Ecto neural progenitor cell (in vitro differentiated cells): Measurements from ENCODE around the gene EFNA3.

ENCODE experiments used
- DNase-seq: peaks from one replicate; pipeline ENCODE4 v3.0.0-alpha.2; 2018; ENCODE audit warnings: low spot score

Gene EFNA3

DNA sequence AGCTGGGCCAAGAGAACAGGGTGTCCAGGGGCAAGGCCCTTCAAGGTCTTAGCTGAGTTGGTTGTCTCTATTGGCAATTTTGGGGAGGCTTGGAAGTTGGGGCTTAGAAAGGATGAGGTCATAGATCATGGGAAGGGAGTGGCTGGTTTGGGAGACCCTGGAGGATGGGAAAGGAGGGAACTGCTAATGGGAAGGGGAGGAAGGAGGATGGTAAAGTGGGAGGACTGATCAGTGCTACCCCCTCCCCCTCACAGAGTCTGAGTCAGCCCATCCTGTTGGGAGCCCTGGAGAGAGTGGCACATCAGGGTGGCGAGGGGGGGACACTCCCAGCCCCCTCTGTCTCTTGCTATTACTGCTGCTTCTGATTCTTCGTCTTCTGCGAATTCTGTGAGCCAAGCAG lies 10.0 kb upstream of the EFNA3 start:
- no peak for DNase-seq

- DNase-seq: no peak
Observed at GRCh38 chr1:155069551-155070157, 9.0 kb upstream of the EFNA3 start.

- no peak for DNase-seq
Observed at GRCh38 chr1:155070158-155070621, 8.4 kb upstream of the EFNA3 start.

- DNase-seq: peak; percentile 93
Observed at GRCh38 chr1:155070721-155071569, 7.7 kb upstream of the EFNA3 start.

DNA sequence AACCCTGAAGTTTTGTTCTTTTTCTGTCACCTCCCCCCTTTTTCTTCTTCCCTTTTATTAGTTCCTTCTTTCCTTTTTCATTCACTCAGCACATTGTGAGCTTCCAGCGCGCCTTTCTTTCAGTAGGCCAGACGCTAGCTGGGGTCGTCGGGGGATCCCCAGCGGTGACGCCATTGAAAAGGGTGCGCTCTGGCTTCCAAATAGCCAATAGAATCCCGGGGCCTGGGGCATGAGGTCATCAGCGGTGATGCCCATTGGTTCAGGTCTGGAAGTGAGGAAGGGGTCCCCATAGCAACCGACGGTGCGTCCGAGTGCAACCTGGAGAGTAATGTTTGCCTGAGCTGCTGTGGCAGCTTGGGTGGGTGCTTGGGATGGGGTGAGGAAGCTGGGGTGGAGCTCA lies 6.9 kb upstream of the EFNA3 start:
- peak; percentile 82 for DNase-seq

DNA sequence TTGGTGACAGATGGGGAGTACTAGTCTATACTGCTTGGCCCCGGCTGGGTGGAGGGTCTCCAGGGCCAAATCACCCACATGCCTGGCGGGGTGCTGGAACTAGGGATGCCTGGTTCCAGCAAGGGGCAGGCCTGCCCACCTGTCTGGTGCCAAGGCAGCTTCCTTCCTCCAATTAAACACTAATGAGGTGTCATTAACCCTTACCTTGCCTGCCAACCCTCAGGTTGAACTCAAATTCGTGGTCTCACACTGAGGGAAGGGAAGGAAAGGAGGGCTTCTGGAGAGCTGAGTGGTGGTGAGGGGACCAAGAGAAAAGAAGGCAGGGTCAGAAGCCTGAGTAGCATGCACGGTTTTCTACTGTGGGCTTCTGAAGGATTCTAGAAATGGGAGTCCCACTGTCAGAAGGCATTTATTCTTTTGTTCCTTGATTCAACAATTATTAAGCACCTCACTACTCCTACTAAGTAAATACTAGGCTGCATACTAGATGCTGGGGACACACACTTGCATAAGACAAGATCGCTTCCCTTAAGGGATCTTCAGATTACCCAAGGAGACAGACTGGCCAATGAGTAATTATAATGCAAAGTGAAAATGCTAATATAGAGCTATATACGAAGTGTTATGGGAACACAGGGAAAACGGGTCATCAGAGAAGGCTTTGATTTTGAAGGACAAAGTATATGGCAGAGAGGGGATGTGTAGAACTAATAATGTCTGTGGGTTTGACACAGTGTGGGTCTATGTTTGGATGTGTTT lies 5.9 kb upstream of the EFNA3 start:
- no peak for DNase-seq

DNA sequence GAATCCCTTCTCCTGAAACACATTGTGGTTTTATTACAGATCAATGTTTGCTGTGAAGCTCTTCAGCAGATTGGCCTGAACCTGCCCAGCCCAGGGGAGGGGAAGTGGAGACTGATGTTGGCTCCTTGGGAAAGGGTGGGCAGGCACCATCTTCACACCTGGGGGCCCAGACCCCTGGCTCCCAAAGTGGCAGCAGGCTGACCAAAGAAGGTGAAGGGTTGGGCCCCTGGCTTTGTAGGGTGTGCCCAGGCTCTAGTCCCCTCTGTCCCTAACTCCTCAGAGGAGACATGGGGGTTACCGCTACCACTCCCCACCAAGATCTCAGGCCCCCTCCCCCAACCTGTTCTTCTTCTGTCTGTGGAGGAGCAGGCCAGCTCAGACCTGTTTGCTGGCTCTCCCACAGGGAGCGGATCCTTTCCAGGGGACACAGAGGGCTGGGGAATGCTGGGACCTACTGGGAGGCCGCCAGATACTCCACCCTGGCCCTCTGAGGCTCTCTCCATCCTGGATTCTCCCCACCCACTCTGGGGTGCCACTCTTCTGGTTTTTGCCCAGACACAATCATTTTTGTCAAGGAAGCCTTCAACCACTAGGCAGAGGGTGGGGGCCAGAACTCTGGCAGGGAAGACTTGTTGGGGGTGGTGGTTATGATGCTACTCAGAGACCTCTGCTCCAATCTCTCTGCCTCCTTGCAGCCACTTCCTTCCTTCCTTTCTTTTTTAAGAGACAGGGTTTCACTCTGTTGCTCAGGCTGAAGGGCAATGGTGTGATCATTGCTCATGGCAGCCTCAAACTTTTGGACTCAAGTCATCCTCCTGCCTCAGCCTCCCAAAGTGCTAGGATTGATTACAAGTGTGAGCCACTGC lies 5.0 kb upstream of the EFNA3 start:
- DNase-seq: no peak

- no peak for DNase-seq
Observed at GRCh38 chr1:155075535-155075934, 3.1 kb upstream of the EFNA3 start.

GRCh38 chr1:155076371-155076770 lies 2.3 kb upstream of the EFNA3 start:
- no peak for DNase-seq

GRCh38 chr1:155077346-155077745 lies 1.3 kb upstream of the EFNA3 start:
- no peak for DNase-seq

- no peak for DNase-seq
Observed at GRCh38 chr1:155077758-155078445, 735 bp upstream of the EFNA3 start.

DNA sequence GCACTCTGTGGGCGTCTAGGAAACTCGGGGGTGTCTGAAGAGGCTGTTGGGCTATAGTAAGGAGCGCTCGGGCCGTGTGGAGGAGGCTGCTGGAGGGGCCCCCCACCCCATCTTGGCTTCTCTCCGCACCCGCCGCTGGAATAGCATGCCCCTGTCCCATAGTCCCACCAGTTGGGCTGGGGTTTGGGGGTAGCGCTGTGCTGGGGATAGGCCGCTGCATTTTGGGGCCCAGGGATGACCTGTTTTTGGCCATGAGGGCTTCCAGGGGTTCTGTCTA lies 511 bp downstream of the EFNA3 start:
- DNase-seq: no peak

DNA sequence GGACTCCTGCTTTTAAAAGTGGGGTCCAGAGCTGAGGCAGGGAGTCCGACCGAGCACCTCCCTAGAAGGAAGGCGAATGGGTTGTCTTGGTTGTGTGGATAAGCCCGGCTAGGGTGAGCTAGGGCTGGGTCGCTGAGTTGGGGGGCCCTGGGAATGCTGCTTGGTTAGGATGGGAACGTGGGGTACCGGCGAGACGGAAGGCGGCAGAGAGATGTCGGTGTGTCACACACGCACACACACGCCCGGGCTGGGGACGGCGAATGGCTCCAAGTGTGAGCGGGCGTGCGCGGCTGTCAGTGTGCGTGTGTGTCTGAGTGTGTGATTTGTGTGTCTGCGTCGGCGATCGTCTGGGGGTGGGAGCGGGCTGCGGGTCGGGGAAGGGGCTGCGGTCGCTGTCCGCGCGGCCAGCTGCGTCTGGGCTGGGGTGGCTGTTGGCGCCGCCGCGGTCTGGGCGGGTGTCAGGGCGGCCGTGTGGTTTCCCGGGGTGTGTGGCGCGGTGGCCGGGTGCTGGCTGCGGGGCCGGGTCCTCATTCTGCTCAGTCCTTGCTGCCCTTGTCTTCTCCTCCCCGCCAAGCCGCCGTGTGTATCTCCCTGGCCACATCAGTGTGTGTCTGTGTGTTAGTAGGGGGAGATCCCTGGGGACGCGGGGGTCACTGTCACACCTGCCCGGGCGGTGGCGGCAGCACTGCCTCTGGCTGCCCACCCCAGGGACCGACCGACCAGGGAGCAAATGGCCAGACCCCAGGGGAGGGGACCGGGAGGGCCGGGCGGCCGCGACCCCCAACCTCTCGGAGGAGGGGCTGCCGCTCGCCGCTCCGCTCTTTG lies 1.1 kb downstream of the EFNA3 start:
- no peak for DNase-seq

DNA sequence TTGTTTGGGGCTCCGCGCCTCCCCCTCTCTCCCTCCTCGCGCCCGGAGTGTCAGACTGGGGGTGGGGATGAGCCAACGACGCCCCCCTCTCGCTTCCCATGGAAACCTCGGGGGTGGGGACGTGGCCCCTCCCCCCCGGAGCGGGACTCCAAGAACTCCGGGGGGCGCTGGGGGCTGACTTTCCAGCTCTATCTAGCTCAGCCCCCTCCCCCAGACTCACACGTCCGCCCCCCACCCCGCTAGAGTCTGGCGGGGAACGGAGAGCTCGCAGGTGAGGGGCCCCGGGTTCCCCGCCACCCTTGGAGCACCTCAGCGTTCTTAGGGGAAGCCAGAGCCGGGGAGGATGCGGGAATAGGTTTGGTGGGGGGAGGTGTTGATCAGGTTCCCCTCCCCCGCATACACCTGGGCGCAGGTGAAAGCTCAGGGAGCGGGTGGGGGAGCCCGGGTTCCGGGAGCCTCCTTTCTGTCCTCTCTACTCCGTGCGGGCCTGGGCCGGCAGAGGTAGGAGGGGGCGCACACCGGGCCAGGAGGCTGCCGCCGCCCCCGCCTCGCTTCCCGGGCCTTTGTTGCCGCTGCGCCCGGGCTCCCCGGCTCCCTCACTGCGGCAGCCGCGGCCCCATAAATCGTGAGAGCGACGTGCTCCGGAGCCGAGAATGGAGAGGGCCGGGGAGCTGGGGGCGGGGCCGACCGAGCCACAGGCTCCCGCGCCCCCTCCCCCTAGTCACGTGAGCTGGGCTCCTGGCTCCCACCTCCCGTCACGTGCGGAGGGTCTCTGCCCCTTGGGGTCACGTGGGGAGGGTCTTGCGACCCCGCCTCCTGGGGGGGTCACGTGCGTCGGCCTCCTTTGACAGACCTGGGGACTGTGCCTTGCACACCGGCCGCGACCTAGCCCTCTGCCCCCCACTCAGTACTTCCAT lies 1.9 kb downstream of the EFNA3 start:
- DNase-seq: peak; percentile 91

DNA sequence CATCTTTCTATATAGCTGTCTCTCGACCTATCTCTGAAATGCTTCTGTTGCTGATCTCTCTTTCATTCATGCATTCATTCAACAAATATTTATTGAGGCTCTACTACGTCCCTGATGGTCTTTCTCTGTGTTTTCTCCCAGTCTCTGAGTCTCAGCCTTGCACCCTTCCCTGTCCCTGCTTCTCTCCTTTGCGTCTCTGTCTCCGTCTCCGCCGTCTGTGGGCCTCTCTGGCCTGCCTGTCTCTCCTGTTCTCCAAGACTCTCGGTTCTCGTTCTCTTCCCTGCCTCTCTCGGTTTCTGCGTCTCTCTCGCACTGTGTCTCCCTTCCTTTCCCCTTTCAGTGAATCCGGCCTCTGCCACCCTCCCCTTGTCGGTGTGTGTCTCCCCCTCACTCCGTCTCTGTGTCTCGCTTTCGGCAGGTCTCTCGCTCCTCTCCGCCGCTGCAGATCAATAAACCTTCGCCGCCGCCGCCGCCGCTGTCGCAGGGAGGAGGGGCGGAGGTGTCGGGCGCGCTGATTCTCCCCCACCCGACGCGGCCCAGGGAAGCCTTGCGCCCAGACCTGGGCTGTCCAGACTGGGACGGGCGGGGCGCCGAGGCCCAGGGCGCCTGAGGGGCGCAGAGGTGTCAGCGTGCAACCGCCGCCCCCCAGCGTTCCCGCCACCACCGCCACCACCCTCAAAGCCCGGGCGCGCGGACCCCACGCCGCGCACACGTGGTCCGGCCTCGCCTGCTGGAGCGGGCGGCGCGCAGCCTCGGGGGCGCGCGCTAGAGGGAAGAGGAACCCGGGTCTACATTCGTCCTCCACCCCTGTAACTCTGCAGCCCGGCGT lies 3.0 kb downstream of the EFNA3 start:
- DNase-seq: peak; percentile 70

- DNase-seq: peak; percentile 62
Observed at GRCh38 chr1:155082301-155083051, 3.8 kb downstream of the EFNA3 start.

- peak; percentile 49 for DNase-seq
Observed at GRCh38 chr1:155083052-155083541, 4.5 kb downstream of the EFNA3 start.
